HG02970 (cell line): ENCODE data around the gene TLNRD1.
"Not testable (repeated sequence)": the region's sequence is repeated elsewhere in the genome, so short reads cannot be mapped to it uniquely, and the experiment has no call there.

ENCODE experiments used
- ATAC-seq: cut with Tn5 transposase; IDR thresholded peaks from one replicate; pipeline ENCODE4 v1.9.1; 2021; ENCODE audit warnings: mild to moderate bottlenecking, moderate library complexity, moderate number of reproducible peaks; ENCODE audit not compliant: unreplicated experiment, low FRiP score

Gene TLNRD1

GRCh38 chr15:81000624-81001151, at the start of gene TLNRD1:
Gene TLNRD1, plus strand, starts transcription at chr15:81000923. Its CDS starts 1,349 bp downstream, at chr15:81002272.
- ATAC-seq: peak; percentile 70

- no peak for ATAC-seq
Measured at GRCh38 chr15:80951941-80952340, 48.8 kb upstream of the TLNRD1 start.

GRCh38 chr15:80953001-80953952, 47.4 kb upstream of the TLNRD1 start:
- no peak for ATAC-seq

GRCh38 chr15:80953953-80954778, 46.6 kb upstream of the TLNRD1 start:
- ATAC-seq: no peak

GRCh38 chr15:80955571-80956452, 44.9 kb upstream of the TLNRD1 start:
- ATAC-seq: not testable (repeated sequence)

- no peak for ATAC-seq
Measured at GRCh38 chr15:80957556-80957955, 43.2 kb upstream of the TLNRD1 start.

- ATAC-seq: no peak
Measured at GRCh38 chr15:80957976-80958375, 42.7 kb upstream of the TLNRD1 start.

- no peak for ATAC-seq
Measured at GRCh38 chr15:80958818-80959495, 41.8 kb upstream of the TLNRD1 start.

GRCh38 chr15:80965454-80965853, 35.3 kb upstream of the TLNRD1 start:
- ATAC-seq: not testable (repeated sequence)

GRCh38 chr15:80966431-80967197, 34.1 kb upstream of the TLNRD1 start:
- ATAC-seq: no peak

GRCh38 chr15:80967451-80967850, 33.3 kb upstream of the TLNRD1 start:
- ATAC-seq: no peak

GRCh38 chr15:80967991-80968510, 32.7 kb upstream of the TLNRD1 start:
- no peak for ATAC-seq

GRCh38 chr15:80969316-80969715, 31.4 kb upstream of the TLNRD1 start:
- ATAC-seq: no peak

- ATAC-seq: no peak
Measured at GRCh38 chr15:80970018-80970657, 30.6 kb upstream of the TLNRD1 start.

GRCh38 chr15:80970658-80971057, 30.1 kb upstream of the TLNRD1 start:
- no peak for ATAC-seq

- no peak for ATAC-seq
Measured at GRCh38 chr15:80971143-80971542, 29.6 kb upstream of the TLNRD1 start.

- no peak for ATAC-seq
Measured at GRCh38 chr15:80972276-80972675, 28.4 kb upstream of the TLNRD1 start.

- no peak for ATAC-seq
Measured at GRCh38 chr15:80974914-80975313, 25.8 kb upstream of the TLNRD1 start.
